LHCN-M2 (cell line): ENCODE results near the gene GPR37. TPM values are rescaled to one million over a fixed set of nuclear protein-coding genes. Genes with fewer than 3 reads are reported as not detected.
A peak's percentile ranks its signal among the peaks of the same experiment; 100 is the strongest.

Experiments
- DNase-seq: peaks from one replicate; pipeline ENCODE4 v3.0.0-alpha.2; 2012; ENCODE audit warnings: low read depth
- polyA plus RNA-seq: library from polyadenylated mRNA; unstranded; fragments of >200 nt; gene quantifications from one replicate; pipeline ENCODE4 v1.2.1, GENCODE V29; 2012; ENCODE audit warnings: missing spikeins
- total RNA-seq: library from RNA; depleted of rRNA; stranded (reverse); fragments of >200 nt; gene quantifications from 2 replicates; pipeline ENCODE4 v1.2.3, GENCODE V29; 2014; rRNA removed

The GPR37 gene, protein sequence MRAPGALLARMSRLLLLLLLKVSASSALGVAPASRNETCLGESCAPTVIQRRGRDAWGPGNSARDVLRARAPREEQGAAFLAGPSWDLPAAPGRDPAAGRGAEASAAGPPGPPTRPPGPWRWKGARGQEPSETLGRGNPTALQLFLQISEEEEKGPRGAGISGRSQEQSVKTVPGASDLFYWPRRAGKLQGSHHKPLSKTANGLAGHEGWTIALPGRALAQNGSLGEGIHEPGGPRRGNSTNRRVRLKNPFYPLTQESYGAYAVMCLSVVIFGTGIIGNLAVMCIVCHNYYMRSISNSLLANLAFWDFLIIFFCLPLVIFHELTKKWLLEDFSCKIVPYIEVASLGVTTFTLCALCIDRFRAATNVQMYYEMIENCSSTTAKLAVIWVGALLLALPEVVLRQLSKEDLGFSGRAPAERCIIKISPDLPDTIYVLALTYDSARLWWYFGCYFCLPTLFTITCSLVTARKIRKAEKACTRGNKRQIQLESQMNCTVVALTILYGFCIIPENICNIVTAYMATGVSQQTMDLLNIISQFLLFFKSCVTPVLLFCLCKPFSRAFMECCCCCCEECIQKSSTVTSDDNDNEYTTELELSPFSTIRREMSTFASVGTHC
- not detected in 2 replicates for total RNA-seq
- polyA plus RNA-seq = 0.02 TPM

DNA sequence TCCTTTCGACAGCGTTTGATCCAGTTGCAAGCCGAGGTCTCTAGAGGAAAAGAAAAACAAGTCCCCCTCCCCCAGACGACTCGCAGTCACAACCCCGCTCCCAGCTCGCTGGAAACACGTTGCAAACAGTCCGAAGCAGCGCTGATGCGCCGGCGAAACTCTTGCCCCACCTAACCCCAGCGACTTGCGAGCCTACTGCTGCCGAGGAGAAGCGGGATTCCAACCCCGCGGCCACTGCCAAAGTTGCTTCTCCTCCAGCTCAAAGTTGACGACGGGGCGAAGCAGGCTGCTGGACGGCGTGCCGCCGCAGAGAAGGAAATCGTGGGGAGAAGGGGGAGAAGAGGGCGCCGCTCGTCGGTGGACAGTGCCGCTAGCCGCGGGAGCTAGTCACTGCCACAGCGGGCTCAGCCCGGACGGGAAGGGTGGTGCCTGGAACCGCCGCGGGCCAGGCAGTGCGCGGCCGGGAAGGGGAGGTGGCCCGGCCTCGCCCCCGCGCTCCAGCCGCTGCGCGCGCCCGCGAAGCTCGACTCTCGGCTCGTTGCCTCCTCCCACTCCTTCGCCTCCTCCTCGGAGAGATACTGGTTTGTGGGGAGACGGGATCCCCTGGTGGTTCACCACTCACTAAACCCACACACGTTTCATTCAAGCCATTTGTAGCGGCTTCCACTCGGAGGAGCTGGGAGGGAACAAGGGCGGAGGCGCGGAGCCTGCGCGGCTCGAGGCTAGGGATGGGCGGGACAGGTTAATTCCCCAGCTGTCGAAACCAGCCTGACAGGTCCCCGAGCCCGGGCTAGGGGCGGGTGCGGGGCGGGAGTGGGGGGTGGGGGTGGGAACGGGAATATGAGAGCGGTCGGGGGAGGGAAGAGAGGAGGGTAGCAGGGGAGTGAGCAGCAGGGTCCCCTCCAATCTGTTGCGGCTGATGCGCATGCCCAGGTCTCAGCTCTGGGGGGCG is at the start of gene GPR37:
TSS of gene GPR37 (minus strand) at position 392 of the 952 bp plus-strand sequence. CDS start 816 bp downstream, outside the sequence.
- DNase-seq = peak; percentile 28

GRCh38 chr7:124813994-124814798 is 48.6 kb upstream of the GPR37 start:
- no peak for DNase-seq

GRCh38 chr7:124812764-124813163 is 47.2 kb upstream of the GPR37 start:
- no peak for DNase-seq

GRCh38 chr7:124811341-124811740 is 45.7 kb upstream of the GPR37 start:
- DNase-seq = no peak

DNA sequence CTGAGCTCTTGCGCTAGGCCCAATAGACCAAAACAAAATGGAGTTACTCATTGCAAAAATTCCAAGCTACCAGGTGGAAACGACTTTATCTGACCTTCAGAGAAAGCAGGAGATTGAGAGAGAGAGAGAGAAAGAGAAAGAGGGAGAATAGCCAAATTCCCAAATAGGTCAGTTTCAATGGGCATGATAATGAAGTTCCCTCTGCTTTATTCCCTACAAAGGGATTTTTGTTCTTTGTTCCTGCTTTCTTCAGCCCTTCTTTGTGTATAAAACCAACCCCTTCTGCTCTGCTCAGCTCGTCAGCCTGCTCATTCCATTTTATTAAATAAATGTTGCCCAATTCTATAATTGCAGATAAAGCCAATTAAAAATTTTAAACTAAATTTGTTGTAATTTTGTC is 45.0 kb upstream of the GPR37 start:
- DNase-seq = no peak

GRCh38 chr7:124808206-124808605 is 42.6 kb upstream of the GPR37 start:
- DNase-seq = no peak

- DNase-seq = no peak
Measured at GRCh38 chr7:124801330-124801895, 35.8 kb upstream of the GPR37 start.

DNA sequence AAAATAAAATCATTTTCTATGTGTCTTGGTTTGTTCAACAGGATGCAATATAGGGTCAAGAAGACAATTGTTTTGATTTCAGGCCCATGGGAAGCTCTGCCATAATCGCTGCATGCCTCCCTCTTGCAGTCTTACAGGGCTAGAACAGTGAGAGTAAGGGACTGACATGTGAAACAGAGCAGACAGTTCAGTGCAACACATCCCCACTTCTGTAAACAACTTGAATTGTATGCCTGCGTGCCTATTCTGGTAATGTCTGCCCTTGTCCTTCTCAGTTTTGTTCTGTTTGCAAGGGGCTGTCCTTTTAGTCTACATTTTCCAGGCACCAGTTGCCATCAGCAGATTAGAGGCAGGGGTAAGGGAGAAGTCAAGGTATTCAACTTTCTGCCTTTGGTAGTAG is 34.8 kb upstream of the GPR37 start:
- no peak for DNase-seq

DNA sequence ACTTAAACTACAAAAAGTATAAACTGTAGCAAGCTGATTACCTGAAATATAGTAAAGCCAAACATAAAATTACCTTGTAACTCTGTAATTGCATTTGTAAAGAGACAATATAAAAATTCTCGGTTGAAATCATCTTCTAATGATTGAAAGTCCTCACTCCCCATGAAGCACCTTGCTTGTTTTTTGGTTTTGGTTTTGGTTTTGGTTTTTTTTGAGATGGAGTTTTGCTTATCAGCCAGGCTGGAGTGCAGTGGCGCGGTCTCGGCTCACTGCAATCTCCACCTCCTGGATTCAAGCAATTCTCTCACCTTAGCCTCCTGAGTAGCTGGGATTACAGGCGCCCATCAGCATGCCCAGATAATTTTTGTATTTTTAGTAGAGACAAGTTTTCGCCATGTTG is 33.9 kb upstream of the GPR37 start:
- no peak for DNase-seq

DNA sequence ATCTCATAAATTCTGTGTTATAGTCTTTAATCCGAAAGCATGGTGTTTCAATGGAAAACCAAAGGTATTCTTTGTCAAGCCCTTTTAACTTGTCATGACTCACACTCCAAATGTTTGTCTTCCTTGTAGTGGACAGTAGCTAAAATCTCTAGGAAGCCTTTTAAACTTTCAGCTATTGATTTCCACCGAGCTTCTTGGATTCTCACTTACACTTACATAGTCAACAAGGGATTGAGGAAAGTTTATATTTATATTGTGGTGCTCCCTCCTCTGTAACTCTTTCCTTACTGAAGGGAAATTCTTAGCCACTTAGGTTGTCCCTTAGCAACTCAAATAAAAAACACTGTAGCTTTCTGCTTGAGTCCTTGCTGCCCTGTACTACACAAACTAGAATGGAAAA is 31.2 kb upstream of the GPR37 start:
- no peak for DNase-seq

GRCh38 chr7:124792696-124793095 is 27.1 kb upstream of the GPR37 start:
- no peak for DNase-seq

GRCh38 chr7:124792002-124792401 is 26.4 kb upstream of the GPR37 start:
- DNase-seq = no peak

DNA sequence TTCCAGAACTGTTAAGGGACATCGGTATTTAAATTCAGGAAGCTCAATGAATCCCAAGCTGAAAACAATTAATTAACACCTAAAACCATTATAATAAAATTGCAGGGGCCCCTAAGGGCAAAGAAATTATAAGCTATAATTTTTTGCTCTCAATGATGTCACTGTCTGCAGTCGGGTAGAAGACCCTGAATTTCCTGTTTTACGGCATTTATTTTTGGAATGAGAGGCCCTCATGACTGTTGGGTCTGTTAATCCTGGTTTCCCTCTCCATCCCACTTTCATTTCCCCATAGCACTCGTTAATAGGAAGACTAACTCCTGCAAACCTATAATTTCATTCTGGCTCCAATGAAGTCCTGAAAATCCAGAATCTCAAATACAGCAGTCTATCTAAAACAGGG is 25.8 kb upstream of the GPR37 start:
- no peak for DNase-seq

GRCh38 chr7:124790645-124791044 is 25.1 kb upstream of the GPR37 start:
- DNase-seq = no peak

DNA sequence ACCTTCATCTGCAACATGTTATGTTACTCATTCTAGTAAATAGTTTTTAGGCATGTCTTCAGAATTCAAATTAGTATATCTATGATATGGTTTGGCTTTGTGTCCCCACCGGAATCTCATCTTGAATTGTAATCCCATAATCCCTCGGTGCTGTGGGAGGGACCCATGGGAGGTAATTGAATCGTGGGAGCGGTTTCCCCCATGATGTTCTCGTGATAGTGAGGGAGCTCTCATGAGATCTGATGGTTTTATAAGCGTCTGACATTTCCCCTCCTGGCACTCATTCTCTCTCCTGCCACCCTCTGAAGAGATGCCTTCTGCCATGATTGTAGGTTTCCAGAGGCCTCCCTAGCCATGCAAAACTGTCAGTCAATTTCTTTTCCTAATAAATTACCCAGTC is 20.4 kb upstream of the GPR37 start:
- DNase-seq = no peak

GRCh38 chr7:124784879-124785818 is 19.6 kb upstream of the GPR37 start:
- peak; percentile 47 for DNase-seq

DNA sequence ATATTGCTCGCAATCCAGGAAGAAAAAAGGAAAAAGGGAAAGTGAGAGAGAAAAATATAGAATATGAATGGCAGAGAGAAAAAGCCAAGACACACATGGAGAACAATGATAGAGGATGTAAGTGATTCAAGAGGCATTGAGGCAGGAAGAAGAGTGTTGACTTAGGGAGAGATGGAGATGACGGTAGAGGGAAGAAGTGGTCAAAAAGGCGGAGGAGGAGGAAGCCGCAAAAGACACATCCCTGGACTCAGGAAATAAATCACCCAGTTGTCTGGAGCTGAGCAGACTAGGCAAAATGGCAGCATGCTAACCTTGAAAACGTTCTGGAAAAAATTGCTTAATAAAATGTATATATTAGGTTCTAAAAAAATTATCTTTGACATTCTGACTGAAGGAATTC is 17.7 kb upstream of the GPR37 start:
- no peak for DNase-seq

GRCh38 chr7:124781907-124782734 is 16.5 kb upstream of the GPR37 start:
- no peak for DNase-seq

GRCh38 chr7:124781418-124781817 is 15.8 kb upstream of the GPR37 start:
- DNase-seq = no peak
